Tibial nerve (tissue), 4 donors: ENCODE measurements around the gene OXCT2.

Experiments used
- EP300 ChIP-seq, 2 donors: sonication (generic); formaldehyde crosslinking; IDR thresholded peaks; one replicate each; pipeline ENCODE4 v1.6.1; 2017; ENCODE audit warnings: antibody characterized with exemption in 2 of 2, mild to moderate bottlenecking in 1 of 2
- POLR2A ChIP-seq, 2 donors: fragments of 450-650 bp; IDR thresholded peaks; one replicate each; pipeline ENCODE4 v1.6.1; 2017; ENCODE audit warnings: antibody characterized with exemption in 2 of 2, mild to moderate bottlenecking in 2 of 2, moderate library complexity in 2 of 2
- TF ChIP-seq, protein P1 (sequence below), 5 experiments: fragments of 200-600 bp in 3 of 5; fragments of 450-650 bp in 2 of 5; sonication (generic) in 3 of 5; IDR thresholded peaks; one replicate each; pipeline ENCODE4 v1.5.1; 2016 to 2019; ENCODE audit warnings: antibody characterized with exemption in 5 of 5, mild to moderate bottlenecking in 3 of 5, moderate library complexity in 2 of 5

DNA sequence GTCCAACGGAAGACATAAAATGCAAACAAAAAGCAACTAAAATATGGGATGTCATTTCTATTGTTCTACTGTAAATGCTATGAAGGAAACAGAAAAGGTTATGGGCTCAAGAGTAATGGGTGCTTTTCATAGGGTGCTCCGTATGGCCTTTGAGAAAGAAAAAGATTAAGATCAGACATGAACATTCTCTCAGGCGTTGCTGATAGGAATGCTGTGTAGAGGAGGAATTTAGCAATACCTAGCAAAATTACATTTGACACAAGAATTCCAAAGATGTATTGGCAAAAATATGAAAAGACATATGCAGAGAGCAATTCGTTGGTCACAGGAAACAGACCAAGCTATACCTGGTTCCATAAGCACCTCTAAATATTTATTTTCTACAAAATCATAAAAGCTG lies 5.7 kb upstream of the OXCT2 start:
- TF ChIP-seq, protein P1, sequence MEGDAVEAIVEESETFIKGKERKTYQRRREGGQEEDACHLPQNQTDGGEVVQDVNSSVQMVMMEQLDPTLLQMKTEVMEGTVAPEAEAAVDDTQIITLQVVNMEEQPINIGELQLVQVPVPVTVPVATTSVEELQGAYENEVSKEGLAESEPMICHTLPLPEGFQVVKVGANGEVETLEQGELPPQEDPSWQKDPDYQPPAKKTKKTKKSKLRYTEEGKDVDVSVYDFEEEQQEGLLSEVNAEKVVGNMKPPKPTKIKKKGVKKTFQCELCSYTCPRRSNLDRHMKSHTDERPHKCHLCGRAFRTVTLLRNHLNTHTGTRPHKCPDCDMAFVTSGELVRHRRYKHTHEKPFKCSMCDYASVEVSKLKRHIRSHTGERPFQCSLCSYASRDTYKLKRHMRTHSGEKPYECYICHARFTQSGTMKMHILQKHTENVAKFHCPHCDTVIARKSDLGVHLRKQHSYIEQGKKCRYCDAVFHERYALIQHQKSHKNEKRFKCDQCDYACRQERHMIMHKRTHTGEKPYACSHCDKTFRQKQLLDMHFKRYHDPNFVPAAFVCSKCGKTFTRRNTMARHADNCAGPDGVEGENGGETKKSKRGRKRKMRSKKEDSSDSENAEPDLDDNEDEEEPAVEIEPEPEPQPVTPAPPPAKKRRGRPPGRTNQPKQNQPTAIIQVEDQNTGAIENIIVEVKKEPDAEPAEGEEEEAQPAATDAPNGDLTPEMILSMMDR (IDR thresholded peaks at IDR 0.05) = no peak
- no peak for TF ChIP-seq POLR2A (IDR thresholded peaks at IDR 0.05)
- no peak for TF ChIP-seq EP300 (IDR thresholded peaks at IDR 0.05)
